GM11168 (cell line): ENCODE results near the gene LAMB2.

ENCODE experiments used
- in situ Hi-C: fragments of 300-500 bp; cut with MboI; formaldehyde crosslinking; loops from one replicate; pipeline ENCODE4 v1.12.0; 2022; ENCODE audit warnings: low sequenced_read_pairs; ENCODE audit not compliant: unreplicated experiment

Gene LAMB2

GRCh38 chr3:49092938-49093852, 39.7 kb downstream of the LAMB2 start:
- in situ Hi-C loops, result no loop called here

- in situ Hi-C loops, result no loop called here
Measured at GRCh38 chr3:49081429-49081828, 51.4 kb downstream of the LAMB2 start.

DNA sequence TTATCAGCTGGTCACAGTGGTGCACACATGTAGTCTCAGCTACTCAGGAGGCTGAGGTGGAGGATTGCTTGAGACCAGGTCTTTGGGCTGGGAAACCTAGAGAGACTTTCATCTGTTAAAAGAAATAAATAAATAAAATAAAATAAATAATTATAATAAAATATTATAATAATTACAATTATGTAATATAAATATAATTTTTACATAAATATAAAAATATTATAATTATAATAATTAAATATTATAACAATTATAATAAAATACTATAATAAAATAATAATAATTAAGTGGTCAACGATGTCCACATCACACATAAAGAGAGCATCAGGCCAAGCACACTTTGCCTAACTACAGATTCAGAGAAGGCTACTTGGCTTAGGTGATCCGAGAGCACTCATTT, 53.6 kb downstream of the LAMB2 start:
- in situ Hi-C loops, result no loop called here

- in situ Hi-C loops, result no loop called here
Measured at GRCh38 chr3:49076646-49077045, 56.2 kb downstream of the LAMB2 start.

DNA sequence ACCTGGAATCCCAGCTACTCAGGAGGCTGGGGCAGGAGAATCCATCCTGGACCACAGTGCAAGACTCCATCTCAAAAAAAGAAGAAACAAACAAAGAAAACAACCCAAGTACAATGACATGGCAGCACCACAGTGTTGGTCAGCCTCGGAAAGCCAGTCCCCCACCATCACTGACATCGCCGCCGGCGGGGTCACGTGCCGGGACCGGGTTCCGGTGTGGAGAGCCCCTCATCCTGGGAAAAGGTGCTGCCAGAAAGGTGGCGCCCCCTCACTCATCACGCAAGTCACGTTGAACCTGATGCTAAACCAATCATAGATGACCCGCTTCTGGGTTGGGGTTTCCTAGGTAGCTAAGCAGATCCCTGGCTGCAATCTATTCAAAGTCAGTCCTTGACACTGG, 56.7 kb downstream of the LAMB2 start:
- in situ Hi-C loops, result no loop called here
